H1 (cell line): ENCODE results near the gene PGLYRP4.

Experiments
- CTCF ChIP-seq, 3 experiments: IDR thresholded peaks; 1 replicate in 2 of 3; 2 replicates in 1 of 3; pipeline versions ENCODE4 v1.5.1 to v1.6.1; 2011; ENCODE audit warnings: low read length in 3 of 3, mild to moderate bottlenecking in 3 of 3, inconsistent platforms in 2 of 3, low read depth in 1 of 3, moderate library complexity in 1 of 3; ENCODE audit not compliant: insufficient read depth in 1 of 3; ENCODE audit errors: control extremely low read depth in 1 of 3
- MAX ChIP-seq: IDR thresholded peaks from 2 replicates; pipeline ENCODE4 v1.6.1; 2012; ENCODE audit warnings: inconsistent platforms
- POLR2A ChIP-seq, 2 experiments: IDR thresholded peaks; 1 replicate in 1 of 2; 2 replicates in 1 of 2; pipeline ENCODE4 v1.6.1; 2011; ENCODE audit warnings: low read depth in 2 of 2, low read length in 2 of 2, mild to moderate bottlenecking in 2 of 2; ENCODE audit errors: control extremely low read depth in 1 of 2
- YY1 ChIP-seq: IDR thresholded peaks from 2 replicates; pipeline ENCODE4 v1.6.1; 2011; ENCODE audit warnings: low read depth, mild to moderate bottlenecking, low read length

- no peak for TF ChIP-seq POLR2A (IDR thresholded peaks at IDR 0.05; ENCODE audit: control extremely low read depth in 1 of 2, low read depth in 2 of 2, low read length in 2 of 2)
- TF ChIP-seq CTCF (IDR thresholded peaks at IDR 0.05; ENCODE audit: control extremely low read depth in 1 of 3, insufficient read depth in 1 of 3, low read depth in 1 of 3, low read length in 3 of 3): no peak
- no peak for TF ChIP-seq MAX
- TF ChIP-seq YY1: no peak
Observed at GRCh38 chr1:153361480-153362109, 13.0 kb upstream of the PGLYRP4 start.
